Prostate gland (tissue), 2 donors: ENCODE data around the gene RNPEPL1. TPM values are rescaled to one million over a fixed set of nuclear protein-coding genes. Genes with fewer than 3 reads are reported as not detected.
"Not testable (repeated sequence)": the region's sequence is repeated elsewhere in the genome, so short reads cannot be mapped to it uniquely, and the experiment has no call there.

ENCODE experiments used
- DNase-seq: peaks from one replicate; pipeline ENCODE4 v3.0.0-alpha.2; 2019; ENCODE audit warnings: low spot score
- H3K27ac ChIP-seq, 2 donors: fragments of 200-600 bp; sonication (generic); 2 replicates each; pipeline ENCODE4 v1.5.1; 2017 to 2019
- H3K27me3 ChIP-seq: fragments of 200-600 bp; sonication (generic); replicated peaks from 2 replicates; pipeline ENCODE4 v1.5.1; 2019; ENCODE audit not compliant: insufficient read depth
- H3K36me3 ChIP-seq, 2 donors: fragments of 200-600 bp; sonication (generic); 1 replicate in 1 of 2; 2 replicates in 1 of 2; pipeline versions ENCODE4 v1.5.1 to v1.8.1; 2017 to 2019
- H3K4me1 ChIP-seq: fragments of 200-600 bp; sonication (generic); replicated peaks from 2 replicates; pipeline ENCODE4 v1.5.1; 2019
- H3K4me3 ChIP-seq, 2 donors: fragments of 200-600 bp; sonication (generic); 2 replicates each; pipeline ENCODE4 v1.5.1; 2017 to 2019
- H3K9me3 ChIP-seq: fragments of 200-600 bp; sonication (generic); 2 replicates; pipeline ENCODE4 v1.5.1; 2017
- CTCF ChIP-seq, 4 experiments: fragments of 200-600 bp in 2 of 4; fragments of 450-650 bp in 2 of 4; sonication (generic) in 2 of 4; IDR thresholded peaks; 1 replicate in 3 of 4; 2 replicates in 1 of 4; pipeline ENCODE4 v1.5.1; 2016 to 2019; ENCODE audit warnings: antibody characterized with exemption in 4 of 4, mild to moderate bottlenecking in 2 of 4, moderate library complexity in 2 of 4
- POLR2A ChIP-seq: fragments of 450-650 bp; IDR thresholded peaks from one replicate; pipeline ENCODE4 v1.6.1; 2016; ENCODE audit warnings: antibody characterized with exemption, mild to moderate bottlenecking
- POLR2AphosphoS5 ChIP-seq: sonication (generic); formaldehyde crosslinking; IDR thresholded peaks from one replicate; pipeline ENCODE4 v1.6.1; 2017; ENCODE audit warnings: antibody characterized with exemption
- WGBS: methylation state at CpG from one replicate; pipeline ENCODE4 v1.1.5; 2018; 5-methylcytosine and 5-hydroxymethylcytosine counted together
- intact Hi-C: fragments of 100-400 bp; cut with DNase I; formaldehyde crosslinking; loops from one replicate; pipeline ENCODE4 v1.14.2; 2022
- total RNA-seq, 2 donors: library from RNA; depleted of rRNA; stranded (reverse); fragments of >200 nt; gene quantifications; one replicate each; pipeline ENCODE4 v1.1.0, GENCODE V29; 2016

The RNPEPL1 gene
- total RNA-seq, 2 donors from 2014 or later: 36.9 to 94.7 TPM

GRCh38 chr2:240520974-240521350 lies 47.3 kb upstream of the RNPEPL1 start:
- Histone ChIP-seq H3K4me1 (no peaks in the 10 kb centered on the region), H3K4me3 (no peak overlapping the region), H3K36me3 (no peaks in the 10 kb centered on the region), H3K27ac (no peak overlapping the region), H3K27me3 (no peaks in the 10 kb centered on the region), H3K9me3 (no peaks in the 10 kb centered on the region)
- WGBS: 93% methylated on average over 12 of the region's 12 CpGs
- intact Hi-C loops: no loop called here
- TF ChIP-seq POLR2AphosphoS5 (no peak), POLR2A (no peak), CTCF (IDR thresholded peaks at IDR 0.05) (no peak)
- no peak for DNase-seq

GRCh38 chr2:240521885-240522284 lies 46.4 kb upstream of the RNPEPL1 start:
- 95% methylated on average over 5 of the region's 5 CpGs for WGBS
- H3K4me3 ChIP-seq, intact Hi-C loops, H3K36me3 ChIP-seq, DNase-seq, H3K27me3 ChIP-seq, H3K4me1 ChIP-seq, H3K9me3 ChIP-seq, H3K27ac ChIP-seq: not testable (repeated sequence)

GRCh38 chr2:240522406-240522805 lies 45.9 kb upstream of the RNPEPL1 start:
- TF ChIP-seq CTCF (IDR thresholded peaks at IDR 0.05): no peak
- TF ChIP-seq POLR2AphosphoS5: no peak
- TF ChIP-seq POLR2A: no peak
- Histone ChIP-seq H3K4me1 (no peaks in the 10 kb centered on the region), H3K36me3 (no peaks in the 10 kb centered on the region), H3K9me3 (no peaks in the 10 kb centered on the region), H3K4me3 (no peak overlapping the region), H3K27ac (no peak overlapping the region), H3K27me3 (no peaks in the 10 kb centered on the region)
- no peak for DNase-seq
- intact Hi-C loops: no loop called here
- 95% methylated on average over 12 of the region's 12 CpGs for WGBS

GRCh38 chr2:240523451-240524281 lies 44.6 kb upstream of the RNPEPL1 start:
- 98% methylated on average over 32 of the region's 32 CpGs for WGBS
- no peak overlapping the region for H3K4me3 ChIP-seq
- H3K27me3 ChIP-seq: no peaks in the 10 kb centered on the region
- no peaks in the 10 kb centered on the region for H3K4me1 ChIP-seq
- TF ChIP-seq POLR2A: no peak
- TF ChIP-seq CTCF (IDR thresholded peaks at IDR 0.05): no peak
- no peak for TF ChIP-seq POLR2AphosphoS5
- no peak for DNase-seq
- no peaks in the 10 kb centered on the region for H3K9me3 ChIP-seq
- H3K27ac ChIP-seq: no peak overlapping the region
- H3K36me3 ChIP-seq: no peaks in the 10 kb centered on the region
- intact Hi-C loops: no loop called here

- Histone ChIP-seq H3K36me3 (no peaks in the 10 kb centered on the region), H3K9me3 (no peaks in the 10 kb centered on the region), H3K4me1 (no peaks in the 10 kb centered on the region), H3K27ac (no peak overlapping the region), H3K27me3 (no peaks in the 10 kb centered on the region), H3K4me3 (no peak overlapping the region)
- intact Hi-C loops: no loop called here
- WGBS: 81% methylated on average over 8 of the region's 8 CpGs
- TF ChIP-seq POLR2AphosphoS5 (no peak), CTCF (IDR thresholded peaks at IDR 0.05) (no peak), POLR2A (no peak)
- DNase-seq: no peak
These were observed 43.1 kb upstream of the RNPEPL1 start for GRCh38 chr2:240524963-240525718.
